NCI-H128 (cell line): ENCODE data around the gene HOXA10.

Source experiments
- DNase-seq: peaks from one replicate; lab custom pipeline; 2025; ENCODE audit not compliant: unreplicated experiment; lab: John Stamatoyannopoulos, UW

The HOXA10 gene

GRCh38 chr7:27157702-27158431 is 16.3 kb downstream of the HOXA10 start:
- DNase-seq = no peak

- no peak for DNase-seq
These were observed 17.0 kb downstream of the HOXA10 start for GRCh38 chr7:27156916-27157701.

GRCh38 chr7:27156508-27156898 is 17.6 kb downstream of the HOXA10 start, which contains the start of gene HOXA7:
HOXA7 (minus strand) TSS chr7:27156675; CDS start chr7:27156545, 130 bp downstream.
- no peak for DNase-seq

GRCh38 chr7:27155816-27156507 is 18.2 kb downstream of the HOXA10 start:
- no peak for DNase-seq

- no peak for DNase-seq
These were observed 19.0 kb downstream of the HOXA10 start for GRCh38 chr7:27154901-27155815.

GRCh38 chr7:27154369-27154768 is 19.8 kb downstream of the HOXA10 start:
- DNase-seq = no peak

- DNase-seq = no peak
These were observed 20.6 kb downstream of the HOXA10 start for GRCh38 chr7:27153526-27153925.

- no peak for DNase-seq
These were observed 21.2 kb downstream of the HOXA10 start for GRCh38 chr7:27152816-27153442.

- DNase-seq = no peak
These were observed 21.9 kb downstream of the HOXA10 start, which contains the start of gene HOXA3 for GRCh38 chr7:27151931-27152815. HOXA3 (minus strand) TSS chr7:27152583; CDS start chr7:27110640, 41,943 bp downstream.

GRCh38 chr7:27151341-27151930 is 22.7 kb downstream of the HOXA10 start:
- no peak for DNase-seq

GRCh38 chr7:27150568-27151340 is 23.4 kb downstream of the HOXA10 start:
- peak; percentile 55 for DNase-seq

GRCh38 chr7:27149842-27150567 is 24.1 kb downstream of the HOXA10 start:
- no peak for DNase-seq

GRCh38 chr7:27148756-27149641 is 25.1 kb downstream of the HOXA10 start:
- DNase-seq = no peak

GRCh38 chr7:27148031-27148755 is 25.9 kb downstream of the HOXA10 start:
- no peak for DNase-seq

GRCh38 chr7:27147199-27148030 is 26.7 kb downstream of the HOXA10 start, which contains the start of gene HOXA6:
HOXA6 (minus strand) TSS chr7:27147774; CDS start chr7:27147749, 25 bp downstream.
- DNase-seq = peak; percentile 31
